A549 (cell line): Measurements from ENCODE around the gene ELK1. TPM values are rescaled to one million over a fixed set of nuclear protein-coding genes. Genes with fewer than 3 reads are reported as not detected.

Experiments
- ATAC-seq, 2 experiments: fragments of 200-7000 bp in 1 of 2; fragments of >200 bp in 1 of 2; cut with Nextera tagmentation in 1 of 2; cut with Tn5 transposase in 1 of 2; 3 replicates each; pipeline versions ENCODE4 v1.8.0 to v1.9.1; 2018 to 2020; ENCODE audit warnings: mild to moderate bottlenecking in 1 of 2, moderate library complexity in 1 of 2
- CTCF ChIA-PET: fragments of 300-600 bp; sonication (Branson Sonifier 250); formaldehyde crosslinking; extraction: SDS; loops from one replicate; lab custom pipeline; 2021; ENCODE audit warnings: antibody characterized with exemption, inconsistent platforms; lab: Yijun Ruan, JAX
- POLR2A ChIA-PET: fragments of 350-600 bp; formaldehyde crosslinking; extraction: SDS; loops from one replicate; lab custom pipeline; 2021; ENCODE audit warnings: antibody characterized with exemption, inconsistent platforms; lab: Yijun Ruan, JAX
- DNase-seq, 2 experiments: peaks; one replicate each; pipeline versions ENCODE4 v3.0.0 to v3.0.0-alpha.2; 2011 to 2016; ENCODE audit warnings: low read depth in 1 of 2, low spot score in 1 of 2
- FAIRE-seq: peaks from 2 replicates; lab custom pipeline; 2011; peaks lifted over from hg19 to GRCh38; lab: Jason Lieb, UNC
- H3K27ac ChIP-seq, 2 experiments: fragments of >200 bp; sonication (Bioruptor Twin); formaldehyde crosslinking; 3 replicates each; pipeline ENCODE4 v1.5.1; 2016 to 2017
- H3K4me1 ChIP-seq: fragments of >200 bp; sonication (Bioruptor Twin); formaldehyde crosslinking; 3 replicates; pipeline ENCODE4 v1.6.1; 2016
- H3K4me2 ChIP-seq: fragments of >200 bp; sonication (Bioruptor Twin); formaldehyde crosslinking; 3 replicates; pipeline ENCODE4 v1.6.1; 2016
- H3K4me3 ChIP-seq: fragments of >200 bp; sonication (Bioruptor Twin); formaldehyde crosslinking; 3 replicates; pipeline ENCODE4 v1.5.1; 2016
- H3K9me3 ChIP-seq: fragments of >200 bp; sonication (Bioruptor Twin); formaldehyde crosslinking; 3 replicates; pipeline ENCODE4 v1.6.1; 2016
- CHD4 ChIP-seq: fragments of 200-600 bp; sonication (generic); IDR thresholded peaks from 2 replicates; pipeline ENCODE4 v1.6.1; 2016; ENCODE audit warnings: antibody characterized with exemption, mild to moderate bottlenecking, borderline replicate concordance
- EHMT2 ChIP-seq: fragments of 200-600 bp; sonication (generic); IDR thresholded peaks from 2 replicates; pipeline ENCODE4 v1.6.1; 2016; ENCODE audit warnings: antibody characterized with exemption, low read depth, mild to moderate bottlenecking, moderate library complexity
- EP300 ChIP-seq, 2 experiments: fragments of >200 bp; sonication (Bioruptor Twin); formaldehyde crosslinking; IDR thresholded peaks; 2 replicates in 1 of 2; 3 replicates in 1 of 2; pipeline ENCODE4 v1.6.1; 2016 to 2017
- ESRRA ChIP-seq: fragments of 150-350 bp; IDR thresholded peaks from 2 replicates; pipeline ENCODE4 v1.6.1; 2014; ENCODE audit warnings: mild to moderate bottlenecking, low read length, borderline replicate concordance
- HEYL ChIP-seq: fragments of 250-450 bp; sonication (Bioruptor Pico); IDR thresholded peaks from 2 replicates; pipeline ENCODE4 v1.8.0; 2021; ENCODE audit warnings: mild to moderate bottlenecking, moderate library complexity
- HOXA7 ChIP-seq: fragments of 250-450 bp; sonication (Bioruptor Pico); IDR thresholded peaks from 2 replicates; pipeline ENCODE4 v1.5.0; 2020; ENCODE audit warnings: mild to moderate bottlenecking, moderate library complexity
- JUNB ChIP-seq: fragments of >200 bp; sonication (Bioruptor Twin); formaldehyde crosslinking; IDR thresholded peaks from 2 replicates; pipeline ENCODE4 v1.6.1; 2016
- MAFK ChIP-seq: fragments of 450-650 bp; IDR thresholded peaks from 2 replicates; pipeline ENCODE4 v1.6.1; 2014; ENCODE audit not compliant: partially characterized antibody
- MYC ChIP-seq: IDR thresholded peaks from 2 replicates; pipeline ENCODE4 v1.6.1; 2012; ENCODE audit warnings: mild to moderate bottlenecking, inconsistent platforms, low read length, improper control_type of control experiment, borderline replicate concordance
- NPAS2 ChIP-seq: fragments of 250-450 bp; sonication (Bioruptor Pico); IDR thresholded peaks from 2 replicates; pipeline ENCODE4 v1.8.0; 2022; ENCODE audit warnings: mild to moderate bottlenecking, moderate library complexity, borderline replicate concordance
- RAD21 ChIP-seq, 2 experiments: fragments of >200 bp in 1 of 2; sonication (Bioruptor Twin) in 1 of 2; formaldehyde crosslinking in 1 of 2; IDR thresholded peaks in 1 of 2; conservative IDR thresholded peaks in 1 of 2; 2 replicates in 1 of 2; 3 replicates in 1 of 2; pipeline ENCODE4 v1.6.1; 2012 to 2018; ENCODE audit warnings: inconsistent platforms in 1 of 2
- RCOR1 ChIP-seq: fragments of 150-350 bp; IDR thresholded peaks from 2 replicates; pipeline ENCODE4 v1.6.1; 2014; ENCODE audit warnings: antibody characterized with exemption, low read length, low read depth
- SMC3 ChIP-seq: fragments of >200 bp; sonication (Bioruptor Twin); formaldehyde crosslinking; IDR thresholded peaks from 3 replicates; pipeline ENCODE4 v1.6.1; 2018; ENCODE audit warnings: inconsistent platforms
- WGBS: methylation state at CpG from one replicate; pipeline ENCODE4 v1.1.6; 2017; ENCODE audit errors: missing lambda C conversion rate; 5-methylcytosine and 5-hydroxymethylcytosine counted together
- polyA plus RNA-seq, 4 experiments: library from polyadenylated mRNA; depleted of rRNA in 3 of 4; stranded (reverse); fragments of >200 nt; fragmentation: RNase III in 1 of 4; extraction: RNeasy Plus Mini Kit Qiagen cat#74134 plus additional on column Dnase treatment in 1 of 4; gene quantifications; 2 replicates in 3 of 4; 3 replicates in 1 of 4; pipeline ENCODE4 v1.2.3, GENCODE V29; 2011 to 2017
- TF ChIP-seq, protein P1 (sequence below): fragments of 250-450 bp; sonication (Bioruptor Pico); IDR thresholded peaks from 2 replicates; pipeline ENCODE4 v1.5.0; 2021; ENCODE audit warnings: mild to moderate bottlenecking, moderate library complexity, borderline replicate concordance
- TF ChIP-seq, protein P2 (sequence below): IDR thresholded peaks from 2 replicates; pipeline ENCODE4 v1.6.1; 2012
- TF ChIP-seq, protein P3 (sequence below): fragments of >200 bp; sonication (Bioruptor Twin); formaldehyde crosslinking; IDR thresholded peaks from 3 replicates; pipeline ENCODE4 v1.6.1; 2016
- TF ChIP-seq, protein P4 (sequence below): fragments of 450-650 bp; IDR thresholded peaks from 2 replicates; pipeline ENCODE4 v1.6.1; 2014; ENCODE audit warnings: antibody characterized with exemption
- TF ChIP-seq, protein P5 (sequence below): IDR thresholded peaks from 2 replicates; pipeline ENCODE4 v1.6.1; 2012; ENCODE audit warnings: low read depth, borderline replicate concordance
- TF ChIP-seq, protein P6 (sequence below): fragments of >200 bp; sonication (Bioruptor Twin); formaldehyde crosslinking; IDR thresholded peaks from 3 replicates; pipeline ENCODE4 v1.5.1; 2016
- TF ChIP-seq, protein P7 (sequence below): fragments of >200 bp; sonication (Bioruptor Twin); formaldehyde crosslinking; IDR thresholded peaks from 2 replicates; pipeline ENCODE4 v1.6.1; 2016

Gene ELK1
- polyA plus RNA-seq, 2 of the 4 experiments (the other 2 are of a cell fraction) = 14.6 to 23.5 TPM

DNA sequence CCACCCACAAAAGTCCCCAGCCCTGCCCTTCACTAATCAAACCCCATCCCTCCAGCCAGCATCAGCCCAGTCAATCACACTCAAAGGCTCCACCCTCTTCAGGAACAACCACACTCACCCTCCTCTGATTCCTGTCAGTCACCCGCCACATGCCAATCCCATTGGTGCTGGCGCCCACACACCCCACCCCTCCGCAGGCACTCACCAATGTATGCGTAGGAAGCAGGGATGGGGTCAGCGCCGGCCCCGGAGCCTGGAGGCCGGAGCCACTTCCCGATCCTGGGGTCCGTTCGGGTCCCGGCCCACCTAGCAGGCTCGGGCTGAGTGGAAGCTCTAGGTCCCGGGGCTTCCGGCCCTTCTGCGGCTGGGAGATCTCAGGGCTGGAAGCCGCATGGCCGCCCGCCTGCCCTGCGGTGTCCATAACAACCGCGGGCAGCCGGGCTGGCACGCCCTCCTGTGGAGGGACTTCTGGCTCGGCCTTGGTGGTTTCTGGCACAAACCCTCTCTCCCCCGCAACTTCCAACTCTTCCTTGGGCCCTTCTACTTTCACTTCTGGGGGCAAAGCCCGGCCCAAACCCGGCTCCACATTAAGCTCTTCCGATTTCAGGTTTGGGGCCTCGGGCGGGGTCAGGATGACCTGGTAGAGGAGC is 12.7 kb downstream of the ELK1 start:
- no peaks in the 10 kb centered on the region for H3K4me1 ChIP-seq
- WGBS = 95% methylated on average over 12 of the region's 31 CpGs
- CTCF ChIA-PET = no interaction called here
- ATAC-seq = peak in 1 of 2 experiments; percentile 71; a peak in 3 of 6 replicates
- TF ChIP-seq, protein P1, sequence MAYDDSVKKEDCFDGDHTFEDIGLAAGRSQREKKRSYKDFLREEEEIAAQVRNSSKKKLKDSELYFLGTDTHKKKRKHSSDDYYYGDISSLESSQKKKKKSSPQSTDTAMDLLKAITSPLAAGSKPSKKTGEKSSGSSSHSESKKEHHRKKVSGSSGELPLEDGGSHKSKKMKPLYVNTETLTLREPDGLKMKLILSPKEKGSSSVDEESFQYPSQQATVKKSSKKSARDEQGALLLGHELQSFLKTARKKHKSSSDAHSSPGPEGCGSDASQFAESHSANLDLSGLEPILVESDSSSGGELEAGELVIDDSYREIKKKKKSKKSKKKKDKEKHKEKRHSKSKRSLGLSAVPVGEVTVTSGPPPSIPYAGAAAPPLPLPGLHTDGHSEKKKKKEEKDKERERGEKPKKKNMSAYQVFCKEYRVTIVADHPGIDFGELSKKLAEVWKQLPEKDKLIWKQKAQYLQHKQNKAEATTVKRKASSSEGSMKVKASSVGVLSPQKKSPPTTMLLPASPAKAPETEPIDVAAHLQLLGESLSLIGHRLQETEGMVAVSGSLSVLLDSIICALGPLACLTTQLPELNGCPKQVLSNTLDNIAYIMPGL = no peak
- TF ChIP-seq NPAS2 (CRISPR knock-in tag) (no peak), CHD4 (no peak), EHMT2 (no peak), HEYL (no peak), MAFK (no peak), RAD21 (conservative IDR thresholded peaks at IDR 0.05 in 1 of 2, IDR thresholded peaks at IDR 0.05 in 1 of 2) (no peak), ESRRA (no peak), MYC (no peak), RCOR1 (no peak), SMC3 (no peak), JUNB (no peak), EP300 (IDR thresholded peaks at IDR 0.05) (no peak), HOXA7 (CRISPR knock-in tag) (no peak)
- TF ChIP-seq, protein P2, sequence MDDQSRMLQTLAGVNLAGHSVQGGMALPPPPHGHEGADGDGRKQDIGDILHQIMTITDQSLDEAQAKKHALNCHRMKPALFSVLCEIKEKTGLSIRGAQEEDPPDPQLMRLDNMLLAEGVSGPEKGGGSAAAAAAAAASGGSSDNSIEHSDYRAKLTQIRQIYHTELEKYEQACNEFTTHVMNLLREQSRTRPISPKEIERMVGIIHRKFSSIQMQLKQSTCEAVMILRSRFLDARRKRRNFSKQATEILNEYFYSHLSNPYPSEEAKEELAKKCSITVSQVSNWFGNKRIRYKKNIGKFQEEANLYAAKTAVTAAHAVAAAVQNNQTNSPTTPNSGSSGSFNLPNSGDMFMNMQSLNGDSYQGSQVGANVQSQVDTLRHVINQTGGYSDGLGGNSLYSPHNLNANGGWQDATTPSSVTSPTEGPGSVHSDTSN = no peak
- TF ChIP-seq, protein P3, sequence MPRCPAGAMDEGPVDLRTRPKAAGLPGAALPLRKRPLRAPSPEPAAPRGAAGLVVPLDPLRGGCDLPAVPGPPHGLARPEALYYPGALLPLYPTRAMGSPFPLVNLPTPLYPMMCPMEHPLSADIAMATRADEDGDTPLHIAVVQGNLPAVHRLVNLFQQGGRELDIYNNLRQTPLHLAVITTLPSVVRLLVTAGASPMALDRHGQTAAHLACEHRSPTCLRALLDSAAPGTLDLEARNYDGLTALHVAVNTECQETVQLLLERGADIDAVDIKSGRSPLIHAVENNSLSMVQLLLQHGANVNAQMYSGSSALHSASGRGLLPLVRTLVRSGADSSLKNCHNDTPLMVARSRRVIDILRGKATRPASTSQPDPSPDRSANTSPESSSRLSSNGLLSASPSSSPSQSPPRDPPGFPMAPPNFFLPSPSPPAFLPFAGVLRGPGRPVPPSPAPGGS = no peak
- TF ChIP-seq, protein P4, sequence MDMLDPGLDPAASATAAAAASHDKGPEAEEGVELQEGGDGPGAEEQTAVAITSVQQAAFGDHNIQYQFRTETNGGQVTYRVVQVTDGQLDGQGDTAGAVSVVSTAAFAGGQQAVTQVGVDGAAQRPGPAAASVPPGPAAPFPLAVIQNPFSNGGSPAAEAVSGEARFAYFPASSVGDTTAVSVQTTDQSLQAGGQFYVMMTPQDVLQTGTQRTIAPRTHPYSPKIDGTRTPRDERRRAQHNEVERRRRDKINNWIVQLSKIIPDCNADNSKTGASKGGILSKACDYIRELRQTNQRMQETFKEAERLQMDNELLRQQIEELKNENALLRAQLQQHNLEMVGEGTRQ = no peak
- TF ChIP-seq, protein P5, sequence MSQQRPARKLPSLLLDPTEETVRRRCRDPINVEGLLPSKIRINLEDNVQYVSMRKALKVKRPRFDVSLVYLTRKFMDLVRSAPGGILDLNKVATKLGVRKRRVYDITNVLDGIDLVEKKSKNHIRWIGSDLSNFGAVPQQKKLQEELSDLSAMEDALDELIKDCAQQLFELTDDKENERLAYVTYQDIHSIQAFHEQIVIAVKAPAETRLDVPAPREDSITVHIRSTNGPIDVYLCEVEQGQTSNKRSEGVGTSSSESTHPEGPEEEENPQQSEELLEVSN = no peak
- TF ChIP-seq, protein P6, sequence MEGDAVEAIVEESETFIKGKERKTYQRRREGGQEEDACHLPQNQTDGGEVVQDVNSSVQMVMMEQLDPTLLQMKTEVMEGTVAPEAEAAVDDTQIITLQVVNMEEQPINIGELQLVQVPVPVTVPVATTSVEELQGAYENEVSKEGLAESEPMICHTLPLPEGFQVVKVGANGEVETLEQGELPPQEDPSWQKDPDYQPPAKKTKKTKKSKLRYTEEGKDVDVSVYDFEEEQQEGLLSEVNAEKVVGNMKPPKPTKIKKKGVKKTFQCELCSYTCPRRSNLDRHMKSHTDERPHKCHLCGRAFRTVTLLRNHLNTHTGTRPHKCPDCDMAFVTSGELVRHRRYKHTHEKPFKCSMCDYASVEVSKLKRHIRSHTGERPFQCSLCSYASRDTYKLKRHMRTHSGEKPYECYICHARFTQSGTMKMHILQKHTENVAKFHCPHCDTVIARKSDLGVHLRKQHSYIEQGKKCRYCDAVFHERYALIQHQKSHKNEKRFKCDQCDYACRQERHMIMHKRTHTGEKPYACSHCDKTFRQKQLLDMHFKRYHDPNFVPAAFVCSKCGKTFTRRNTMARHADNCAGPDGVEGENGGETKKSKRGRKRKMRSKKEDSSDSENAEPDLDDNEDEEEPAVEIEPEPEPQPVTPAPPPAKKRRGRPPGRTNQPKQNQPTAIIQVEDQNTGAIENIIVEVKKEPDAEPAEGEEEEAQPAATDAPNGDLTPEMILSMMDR = no peak
- TF ChIP-seq, protein P7, sequence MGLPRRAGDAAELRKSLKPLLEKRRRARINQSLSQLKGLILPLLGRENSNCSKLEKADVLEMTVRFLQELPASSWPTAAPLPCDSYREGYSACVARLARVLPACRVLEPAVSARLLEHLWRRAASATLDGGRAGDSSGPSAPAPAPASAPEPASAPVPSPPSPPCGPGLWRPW = no peak
- TF ChIP-seq, all 56 proteins: peak for 0
- FAIRE-seq (no peak), DNase-seq (no peak)
- Histone ChIP-seq H3K4me2 (no peak overlapping the region), H3K4me3 (no peak overlapping the region), H3K9me3 (peaks cover 10% of the 10 kb centered on the region; the same call in 1 of the 3 replicates), H3K27ac (no peak overlapping the region)
- POLR2A ChIA-PET = no interaction called here
